Endodermal cell (in vitro differentiated cells): ENCODE measurements around the gene MAP3K4. TPM values are rescaled to one million over a fixed set of nuclear protein-coding genes. Genes with fewer than 3 reads are reported as not detected.

Source experiments
- DNase-seq: peaks from one replicate; pipeline ENCODE4 v3.0.0-alpha.2; 2017
- H3K27ac ChIP-seq: 2 replicates; pipeline ENCODE4 v1.5.1; 2013; ENCODE audit warnings: mild to moderate bottlenecking, low read depth, low read length, moderate library complexity
- H3K27me3 ChIP-seq: 2 replicates; pipeline ENCODE4 v1.6.1; 2013; ENCODE audit warnings: mild to moderate bottlenecking, low read length, moderate library complexity; ENCODE audit not compliant: insufficient read depth, control insufficient read depth, poor library complexity, severe bottlenecking
- H3K36me3 ChIP-seq: 2 replicates; pipeline ENCODE4 v1.7.0; 2013; ENCODE audit warnings: mild to moderate bottlenecking, low read length, moderate library complexity; ENCODE audit not compliant: control insufficient read depth, insufficient read depth
- H3K4me1 ChIP-seq: one replicate; pipeline ENCODE4 v1.7.0; 2013; ENCODE audit warnings: low read length; ENCODE audit not compliant: control insufficient read depth, insufficient read depth
- H3K4me3 ChIP-seq: 2 replicates; pipeline ENCODE4 v1.5.1; 2013; ENCODE audit warnings: mild to moderate bottlenecking, low read length, moderate library complexity
- H3K9ac ChIP-seq: 2 replicates; pipeline ENCODE4 v1.6.1; 2013; ENCODE audit warnings: mild to moderate bottlenecking, low read length, moderate library complexity; ENCODE audit not compliant: poor library complexity, severe bottlenecking; ENCODE audit errors: extremely low read depth
- H3K9me3 ChIP-seq: 2 replicates; pipeline ENCODE4 v1.6.1; 2013; ENCODE audit warnings: mild to moderate bottlenecking, low read length, moderate library complexity; ENCODE audit not compliant: control insufficient read depth
- H3K27ac Mint-ChIP-seq: 2 replicates; pipeline ENCODE4 v1.8.0; 2020; ENCODE audit warnings: mixed read lengths
- H3K27me3 Mint-ChIP-seq: 2 replicates; pipeline ENCODE4 v1.8.0; 2021; ENCODE audit warnings: mild to moderate bottlenecking, mixed read lengths; ENCODE audit not compliant: insufficient read depth
- H3K36me3 Mint-ChIP-seq: 2 replicates; pipeline ENCODE4 v1.8.0; 2020; ENCODE audit warnings: low read depth, mixed read lengths
- H3K4me1 Mint-ChIP-seq: 2 replicates; pipeline ENCODE4 v1.8.0; 2020; ENCODE audit warnings: mixed read lengths
- H3K4me3 Mint-ChIP-seq: 2 replicates; pipeline ENCODE4 v1.8.0; 2020; ENCODE audit warnings: mild to moderate bottlenecking, moderate library complexity, mixed read lengths
- H3K9me3 Mint-ChIP-seq: 2 replicates; pipeline ENCODE4 v1.8.0; 2020; ENCODE audit warnings: mild to moderate bottlenecking, mixed read lengths
- WGBS, 2 experiments: methylation state at CpG; one replicate each; pipeline versions ENCODE4 v1.1.5 to v1.1.7; 2013; ENCODE audit warnings: missing lambda C conversion rate in 2 of 2, mixed read lengths in 1 of 2; ENCODE audit not compliant: insufficient coverage in 1 of 2, insufficient read length in 1 of 2; 5-methylcytosine and 5-hydroxymethylcytosine counted together
- total RNA-seq, 2 donors: library from RNA; stranded (reverse); fragmentation: NEBNext Ultra II Directional in 1 of 2; extraction: Animal tissue kit (Norgen Biotek cat#: 25700) in 1 of 2; gene quantifications; 2 replicates in 1 of 2; 3 replicates in 1 of 2; pipeline ENCODE4 v1.2.1, GENCODE V29; 2021
- TF ChIP-seq, protein P1 (sequence below): fragments of 200-600 bp; sonication (generic); conservative IDR thresholded peaks from 2 replicates; pipeline ENCODE4 v1.5.0; 2021; ENCODE audit warnings: antibody characterized with exemption, mild to moderate bottlenecking

Gene MAP3K4
- total RNA-seq, 2 donors from 2014 or later: 82.8 to 105 TPM

- no peak overlapping the region for H3K4me3 Mint-ChIP-seq
- no peak overlapping the region for H3K27ac ChIP-seq
- H3K4me1 Mint-ChIP-seq: peaks cover 18% of the 10 kb centered on the region
Measured at GRCh38 chr6:161021998-161022743, 30.6 kb downstream of the MAP3K4 start.

DNA sequence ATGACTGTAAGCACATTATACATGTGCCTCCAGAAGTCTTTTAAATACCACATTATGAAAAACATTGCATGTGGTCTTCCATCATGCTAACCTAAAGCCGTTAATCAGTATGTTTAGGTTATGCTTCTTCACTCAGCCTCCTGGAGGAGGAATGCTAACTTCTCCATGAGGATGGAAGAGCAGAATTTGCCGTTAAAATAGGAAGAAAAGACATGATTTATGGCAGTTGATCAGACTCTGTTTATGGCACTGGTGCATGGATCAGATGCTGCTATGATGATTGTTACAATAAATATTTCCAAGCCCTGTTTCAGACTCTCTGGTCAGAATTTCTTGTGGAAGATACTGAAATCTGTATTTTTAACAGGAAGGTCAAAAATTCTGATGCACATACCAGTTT lies 31.7 kb downstream of the MAP3K4 start:
- Mint-ChIP-seq H3K27ac (no peak overlapping the region), H3K36me3 (peaks cover 19% of the 10 kb centered on the region), H3K4me3 (no peak overlapping the region), H3K4me1 (peaks cover 18% of the 10 kb centered on the region), H3K9me3 (no peaks in the 10 kb centered on the region), H3K27me3 (no peaks in the 10 kb centered on the region)
- Histone ChIP-seq H3K9me3 (peaks cover 5% of the 10 kb centered on the region), H3K9ac (no peak overlapping the region), H3K4me3 (no peak overlapping the region), H3K27me3 (no peaks in the 10 kb centered on the region), H3K4me1 (peaks cover 2% of the 10 kb centered on the region), H3K36me3 (peaks cover 12% of the 10 kb centered on the region), H3K27ac (no peak overlapping the region)
- 95 to 100% methylated on average over 1 to 2 of the region's 2 CpGs for WGBS, 2 experiments
- DNase-seq: no peak
- TF ChIP-seq, protein P1, sequence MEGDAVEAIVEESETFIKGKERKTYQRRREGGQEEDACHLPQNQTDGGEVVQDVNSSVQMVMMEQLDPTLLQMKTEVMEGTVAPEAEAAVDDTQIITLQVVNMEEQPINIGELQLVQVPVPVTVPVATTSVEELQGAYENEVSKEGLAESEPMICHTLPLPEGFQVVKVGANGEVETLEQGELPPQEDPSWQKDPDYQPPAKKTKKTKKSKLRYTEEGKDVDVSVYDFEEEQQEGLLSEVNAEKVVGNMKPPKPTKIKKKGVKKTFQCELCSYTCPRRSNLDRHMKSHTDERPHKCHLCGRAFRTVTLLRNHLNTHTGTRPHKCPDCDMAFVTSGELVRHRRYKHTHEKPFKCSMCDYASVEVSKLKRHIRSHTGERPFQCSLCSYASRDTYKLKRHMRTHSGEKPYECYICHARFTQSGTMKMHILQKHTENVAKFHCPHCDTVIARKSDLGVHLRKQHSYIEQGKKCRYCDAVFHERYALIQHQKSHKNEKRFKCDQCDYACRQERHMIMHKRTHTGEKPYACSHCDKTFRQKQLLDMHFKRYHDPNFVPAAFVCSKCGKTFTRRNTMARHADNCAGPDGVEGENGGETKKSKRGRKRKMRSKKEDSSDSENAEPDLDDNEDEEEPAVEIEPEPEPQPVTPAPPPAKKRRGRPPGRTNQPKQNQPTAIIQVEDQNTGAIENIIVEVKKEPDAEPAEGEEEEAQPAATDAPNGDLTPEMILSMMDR: no peak

More at GRCh38 chr6:161021998-161022743, 30.6 kb downstream of the MAP3K4 start:
- no peaks in the 10 kb centered on the region for H3K27me3 ChIP-seq
- 94% methylated on average over 6 to 8 of the region's 8 CpGs for WGBS, 2 experiments
- Mint-ChIP-seq H3K9me3 (no peaks in the 10 kb centered on the region), H3K27me3 (no peaks in the 10 kb centered on the region), H3K27ac (no peak overlapping the region), H3K36me3 (peaks cover 19% of the 10 kb centered on the region)
- H3K9ac ChIP-seq: no peak overlapping the region
- H3K9me3 ChIP-seq: peaks cover 5% of the 10 kb centered on the region
- TF ChIP-seq, protein P1: no peak
- H3K4me3 ChIP-seq: no peak overlapping the region
- H3K4me1 ChIP-seq: peaks cover 2% of the 10 kb centered on the region
- DNase-seq: no peak
- peaks cover 12% of the 10 kb centered on the region for H3K36me3 ChIP-seq

DNA sequence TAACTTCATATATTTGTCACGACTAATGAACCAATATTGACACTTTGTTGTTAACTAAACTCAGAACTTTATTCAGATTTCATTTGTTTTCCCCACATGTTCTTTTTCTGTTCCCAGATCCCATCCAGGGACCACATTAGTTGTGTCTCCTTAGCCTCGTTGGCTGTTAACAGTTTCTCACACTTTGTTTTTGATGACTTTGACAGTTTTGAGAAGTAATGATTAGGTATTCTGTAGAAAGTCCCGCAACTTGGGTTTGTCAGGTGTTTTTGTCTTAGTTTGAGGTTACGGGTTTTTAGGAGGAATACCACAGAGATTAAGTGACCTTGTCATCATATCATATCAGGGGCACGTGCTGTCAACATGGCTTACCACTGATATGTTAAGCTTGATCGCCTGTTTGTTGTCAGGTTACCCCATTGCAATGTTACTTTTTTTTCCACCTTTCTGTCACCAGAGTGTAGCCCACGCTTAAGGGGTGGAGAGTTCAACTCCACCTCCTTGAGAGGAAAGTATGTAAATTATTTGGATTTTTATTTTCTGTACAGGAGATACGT lies 32.9 kb downstream of the MAP3K4 start:
- H3K9me3 ChIP-seq: peaks cover 5% of the 10 kb centered on the region
- WGBS, 2 experiments: 91 to 94% methylated on average over 4 to 8 of the region's 8 CpGs
- no peaks in the 10 kb centered on the region for H3K27me3 ChIP-seq
- TF ChIP-seq, protein P1: no peak
- H3K4me3 Mint-ChIP-seq: no peak overlapping the region
- no peaks in the 10 kb centered on the region for H3K9me3 Mint-ChIP-seq
- no peak overlapping the region for H3K27ac Mint-ChIP-seq
- peaks cover 19% of the 10 kb centered on the region for H3K36me3 Mint-ChIP-seq
- H3K4me1 ChIP-seq: peaks cover 2% of the 10 kb centered on the region
- H3K9ac ChIP-seq: no peak overlapping the region
- H3K27ac ChIP-seq: no peak overlapping the region
- peaks cover 27% of the 10 kb centered on the region for H3K4me1 Mint-ChIP-seq
- no peak for DNase-seq
- H3K36me3 ChIP-seq: peaks cover 12% of the 10 kb centered on the region
- H3K4me3 ChIP-seq: no peak overlapping the region
- no peaks in the 10 kb centered on the region for H3K27me3 Mint-ChIP-seq
